Measurements from ENCODE around the gene HMOX2. TPM values are rescaled to one million over a fixed set of nuclear protein-coding genes. Genes with fewer than 3 reads are reported as not detected.
A peak's percentile ranks its signal among the peaks of the same experiment; 100 is the strongest.

Gene HMOX2
- total RNA-seq, 1 donor from 2014 or later, result 75.2 TPM

DNA sequence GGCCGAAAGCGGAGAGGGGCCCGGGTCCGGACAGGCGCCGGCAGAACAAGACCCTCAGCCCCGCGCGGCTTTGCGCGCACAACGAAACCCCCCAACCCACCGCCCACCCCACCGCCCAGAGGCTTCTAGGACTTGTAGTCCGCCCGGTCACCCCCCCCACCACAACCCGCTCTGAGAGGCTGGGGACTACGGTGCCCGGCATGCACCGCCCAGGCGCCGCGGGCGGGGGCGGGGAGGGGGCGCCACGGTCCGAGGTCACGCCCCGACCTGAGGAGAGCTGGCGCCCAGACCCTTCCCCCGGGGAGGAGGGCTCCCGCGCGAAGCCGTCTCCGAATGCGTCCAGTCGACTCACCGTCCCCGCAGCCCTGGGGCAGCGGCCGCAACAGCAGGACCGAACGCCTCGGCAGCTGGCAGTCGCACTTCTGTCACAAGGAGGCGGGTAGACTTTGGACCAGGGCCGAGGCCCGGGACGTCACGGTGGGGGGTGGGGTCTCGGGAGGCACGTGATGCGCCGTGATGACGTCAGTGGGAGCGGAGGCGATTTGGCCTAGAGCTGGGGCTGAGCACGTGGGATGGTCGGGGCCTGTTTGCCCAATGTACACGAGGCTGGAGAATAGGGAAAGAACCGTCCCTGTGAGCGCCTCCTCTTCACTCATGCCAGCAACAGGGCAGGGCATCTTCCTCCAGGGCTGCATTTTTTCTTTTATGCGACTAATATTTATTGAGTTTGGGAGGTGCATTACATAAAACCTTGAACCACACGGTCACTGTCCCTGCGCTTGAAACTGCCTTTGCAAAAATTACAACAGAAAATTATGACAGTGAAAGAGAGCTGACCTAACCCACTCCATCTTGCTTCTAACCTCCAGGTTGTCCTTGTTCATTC is 62.4 kb downstream of the HMOX2 start, which contains the start of gene CDIP1:
Gene CDIP1, minus strand, starts transcription at position 424 of the 886 bp plus-strand sequence. CDS start 24,643 bp downstream, outside the sequence.
- no peaks in the 10 kb centered on the region for H3K27me3 Mint-ChIP-seq (ENCODE audit: low read depth)
- peak within 1 kb of the TSS; percentile 72 for H3K27ac Mint-ChIP-seq
- intact Hi-C loops (cut with micrococcal nuclease), result loop anchor here (1.0 to 5.0 kb wide), 5 partner anchors 9 to 139 kb away; partner anchors contain the start of genes CORO7 and HMOX2
- peak; percentile 87 for DNase-seq (ENCODE audit: low spot score)
- H3K9me3 Mint-ChIP-seq, result peaks cover 16% of the 10 kb centered on the region
- peaks cover 25% of the 10 kb centered on the region for H3K36me3 Mint-ChIP-seq (ENCODE audit: low read depth)
- peaks cover 38% of the 10 kb centered on the region for H3K4me1 Mint-ChIP-seq (ENCODE audit: low read depth)
- H3K4me3 Mint-ChIP-seq (ENCODE audit: low read depth), result peak within 1 kb of the TSS; percentile 80

DNA sequence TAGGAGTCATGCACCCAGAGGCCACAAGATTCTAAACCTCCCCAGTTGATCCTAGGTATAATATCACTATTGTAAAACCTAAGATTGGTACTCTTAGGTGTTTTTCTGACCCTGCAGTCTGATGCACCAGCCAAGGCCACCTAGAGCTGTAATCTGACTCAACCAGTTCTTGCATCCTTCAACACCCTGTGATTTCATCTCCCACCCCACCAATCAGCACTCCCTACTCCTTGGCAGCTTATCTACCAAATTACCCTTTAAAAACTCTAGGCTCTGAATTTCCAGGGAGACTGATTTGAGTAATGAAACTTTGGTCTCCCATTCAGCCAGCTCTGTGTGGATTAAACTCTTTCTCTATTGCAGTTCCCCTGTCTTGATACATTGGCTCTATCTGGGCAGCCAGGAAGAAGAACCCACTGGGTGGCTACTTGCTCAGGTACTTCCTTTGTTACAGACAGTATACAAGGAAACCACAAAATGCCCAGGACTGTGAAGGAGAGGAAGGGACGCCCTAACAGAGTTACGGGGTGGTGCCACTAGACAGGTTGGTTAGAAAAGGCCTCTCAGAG is 63.6 kb downstream of the HMOX2 start:
- peak overlapping the region; percentile 40 for H3K27ac Mint-ChIP-seq
- peaks cover 19% of the 10 kb centered on the region for H3K36me3 Mint-ChIP-seq (ENCODE audit: low read depth)

DNA sequence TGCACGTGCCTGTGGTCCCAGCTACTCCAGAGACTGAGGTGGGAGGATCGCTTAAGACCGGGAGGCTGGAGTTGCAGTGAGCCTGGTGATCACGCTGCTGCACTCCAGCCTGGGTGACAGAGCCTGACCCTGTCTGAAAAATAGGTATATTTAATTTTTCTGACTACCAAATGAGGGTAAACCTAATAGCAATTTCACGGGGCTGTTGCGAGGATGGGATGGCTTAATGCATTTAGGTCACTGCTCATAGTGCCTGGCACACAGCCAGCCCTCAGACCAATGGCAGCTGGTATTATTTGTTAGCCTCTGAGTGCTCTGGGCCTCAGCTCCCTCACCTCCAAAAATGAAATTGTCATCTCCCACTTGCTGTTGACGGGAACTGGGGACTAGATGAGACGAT is 68.3 kb downstream of the HMOX2 start:
- H3K4me3 Mint-ChIP-seq (ENCODE audit: low read depth), result no peak overlapping the region
- intact Hi-C loops (cut with micrococcal nuclease), result no loop called here
- no peak overlapping the region for H3K27ac Mint-ChIP-seq
- peaks cover 6% of the 10 kb centered on the region for H3K36me3 Mint-ChIP-seq (ENCODE audit: low read depth)
- H3K4me1 Mint-ChIP-seq (ENCODE audit: low read depth), result peaks cover 6% of the 10 kb centered on the region
- H3K9me3 Mint-ChIP-seq, result peaks cover 8% of the 10 kb centered on the region
- peaks cover 3% of the 10 kb centered on the region for H3K27me3 Mint-ChIP-seq (ENCODE audit: low read depth)
- DNase-seq (ENCODE audit: low spot score), result no peak

More for the DNA sequence above, 63.6 kb downstream of the HMOX2 start:
- intact Hi-C loops (cut with micrococcal nuclease), result loop anchor here (1.0 to 5.0 kb wide), 5 partner anchors 10 to 138 kb away; partner anchors contain the start of genes CORO7 and HMOX2
- DNase-seq (ENCODE audit: low spot score), result no peak
- peaks cover 16% of the 10 kb centered on the region for H3K9me3 Mint-ChIP-seq
- no peak overlapping the region for H3K4me3 Mint-ChIP-seq (ENCODE audit: low read depth)
- H3K27me3 Mint-ChIP-seq (ENCODE audit: low read depth), result peaks cover 2% of the 10 kb centered on the region
- peaks cover 34% of the 10 kb centered on the region for H3K4me1 Mint-ChIP-seq (ENCODE audit: low read depth)

DNA sequence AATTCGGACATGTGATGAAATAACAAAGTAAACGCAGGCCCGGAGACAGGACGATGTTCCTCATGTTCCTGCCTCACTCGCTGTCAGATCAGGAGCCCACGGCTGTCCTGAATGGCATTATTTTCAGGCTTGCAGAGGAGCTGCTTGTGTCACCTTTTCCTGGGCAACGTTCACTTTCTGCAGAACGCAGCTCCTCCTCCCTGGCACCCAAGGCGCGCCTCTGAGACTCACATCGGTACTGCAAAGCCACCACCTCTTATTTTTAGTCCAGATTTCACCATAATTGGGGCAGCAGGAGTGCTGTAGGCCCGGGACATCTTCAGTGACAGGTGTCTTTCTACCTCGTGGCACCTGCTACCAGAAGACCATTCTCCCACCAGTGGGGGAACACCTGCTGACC is 71.9 kb downstream of the HMOX2 start:
- H3K4me3 Mint-ChIP-seq (ENCODE audit: low read depth), result no peak overlapping the region
- H3K4me1 Mint-ChIP-seq (ENCODE audit: low read depth), result peaks cover 5% of the 10 kb centered on the region
- no peak for DNase-seq (ENCODE audit: low spot score)
- no peaks in the 10 kb centered on the region for H3K36me3 Mint-ChIP-seq (ENCODE audit: low read depth)
- H3K27me3 Mint-ChIP-seq (ENCODE audit: low read depth), result peaks cover 5% of the 10 kb centered on the region
- intact Hi-C loops (cut with micrococcal nuclease), result loop anchor here (1.0 kb wide), 2 partner anchors 31 to 42 kb away; no protein-coding TSS in a partner anchor
- H3K27ac Mint-ChIP-seq, result no peak overlapping the region
- no peaks in the 10 kb centered on the region for H3K9me3 Mint-ChIP-seq

DNA sequence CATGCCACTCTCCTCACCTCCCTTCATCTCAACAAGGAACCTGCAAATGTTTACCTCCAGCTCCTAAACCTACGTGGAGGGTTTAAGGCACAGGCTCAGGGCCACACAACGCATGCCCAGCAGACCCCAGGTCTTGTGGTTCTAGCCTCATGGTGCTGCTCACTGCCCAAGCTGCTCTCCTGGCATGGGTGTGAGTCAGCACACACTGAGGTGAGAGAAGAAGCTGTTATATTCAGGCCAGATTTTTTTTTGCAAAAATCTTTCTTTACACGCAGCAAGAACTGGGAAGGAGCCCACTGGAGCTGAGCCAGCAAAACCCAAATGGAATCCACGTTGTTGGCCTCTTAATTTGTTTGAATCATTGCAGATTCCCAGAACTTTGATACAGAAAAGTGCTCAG is 74.4 kb downstream of the HMOX2 start:
- Mint-ChIP-seq H3K36me3 (ENCODE audit: low read depth) (no peaks in the 10 kb centered on the region), H3K27ac (no peak overlapping the region), H3K9me3 (no peaks in the 10 kb centered on the region), H3K4me1 (ENCODE audit: low read depth) (peaks cover 5% of the 10 kb centered on the region), H3K27me3 (ENCODE audit: low read depth) (peaks cover 2% of the 10 kb centered on the region), H3K4me3 (ENCODE audit: low read depth) (no peak overlapping the region)
- intact Hi-C loops (cut with micrococcal nuclease), result no loop called here
- no peak for DNase-seq (ENCODE audit: low spot score)

DNA sequence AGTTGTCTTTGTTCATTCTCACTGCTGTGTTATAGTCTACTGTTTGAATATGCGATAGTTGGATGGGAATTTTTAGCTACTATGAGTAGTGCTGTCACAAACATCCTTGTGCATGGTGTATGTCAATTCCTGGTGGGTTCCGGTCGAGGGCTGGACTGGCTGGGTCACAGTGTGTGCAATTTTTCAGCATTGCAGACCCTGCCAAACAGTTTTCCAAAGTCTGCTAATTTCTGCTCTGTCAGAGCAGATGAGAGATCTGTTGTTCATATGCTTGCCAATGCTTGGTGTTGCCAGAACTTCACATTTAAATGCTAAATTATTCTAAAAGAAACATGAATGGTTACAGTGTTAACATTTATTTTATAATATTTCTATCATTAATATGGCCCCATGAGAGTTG is 76.3 kb downstream of the HMOX2 start:
- intact Hi-C loops (cut with micrococcal nuclease), result no loop called here
- no peak for DNase-seq (ENCODE audit: low spot score)
- Mint-ChIP-seq H3K27me3 (ENCODE audit: low read depth) (peaks cover 2% of the 10 kb centered on the region), H3K9me3 (no peaks in the 10 kb centered on the region), H3K4me1 (ENCODE audit: low read depth) (peaks cover 5% of the 10 kb centered on the region), H3K36me3 (ENCODE audit: low read depth) (no peaks in the 10 kb centered on the region), H3K27ac (no peak overlapping the region), H3K4me3 (ENCODE audit: low read depth) (no peak overlapping the region)

DNA sequence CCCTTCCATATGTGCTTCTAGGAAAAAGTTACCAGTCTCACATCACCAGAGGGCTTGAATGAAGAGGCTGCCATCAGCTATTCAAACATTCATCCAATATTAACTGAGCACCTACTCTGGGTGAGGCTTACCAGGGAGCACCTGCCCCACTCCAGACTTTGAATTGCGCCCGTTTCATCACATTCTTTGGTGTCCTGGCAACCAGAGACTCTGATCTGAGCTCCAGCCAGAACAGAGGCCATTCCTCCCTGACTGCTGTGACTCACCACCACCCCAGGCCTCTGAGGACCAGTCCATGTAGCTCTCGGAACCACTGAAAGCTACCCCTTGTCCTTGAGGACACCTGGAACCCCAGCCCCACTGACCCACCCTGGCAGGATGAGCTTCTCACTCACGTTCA is 79.9 kb downstream of the HMOX2 start, which contains the start of gene C16orf96:
Gene C16orf96, plus strand, starts transcription at position 229 of the 400 bp plus-strand sequence. Its CDS starts 150 bp downstream, at position 379.
- no peak for DNase-seq (ENCODE audit: low spot score)

DNA sequence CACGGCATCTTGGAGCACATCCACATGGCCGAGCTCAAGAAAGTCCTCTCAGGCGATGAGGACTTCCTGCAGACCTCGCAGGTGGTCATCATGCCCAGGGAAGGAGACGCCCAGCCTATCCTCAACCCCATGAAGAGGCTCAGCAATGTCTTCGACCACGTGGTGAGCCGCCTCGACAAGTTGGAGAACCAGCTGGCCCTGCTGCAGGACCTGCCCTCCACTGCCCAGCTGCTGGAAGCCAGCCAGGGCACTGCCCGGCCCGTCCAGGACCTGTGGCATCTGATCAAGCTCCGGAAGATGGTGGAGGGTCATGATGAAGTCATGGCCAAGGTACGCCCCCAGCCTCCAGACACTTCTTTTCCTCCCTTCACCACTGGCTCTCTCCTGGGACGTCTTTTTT is 80.4 kb downstream of the HMOX2 start:
- no peaks in the 10 kb centered on the region for H3K4me1 Mint-ChIP-seq (ENCODE audit: low read depth)
- H3K27me3 Mint-ChIP-seq (ENCODE audit: low read depth), result peaks cover 2% of the 10 kb centered on the region

More for the DNA sequence above, 79.9 kb downstream of the HMOX2 start, which contains the start of gene C16orf96:
- intact Hi-C loops (cut with micrococcal nuclease), result no loop called here
- Mint-ChIP-seq H3K4me3 (ENCODE audit: low read depth) (no peak within 1 kb of the TSS), H3K27ac (no peak within 1 kb of the TSS), H3K27me3 (ENCODE audit: low read depth) (peaks cover 2% of the 10 kb centered on the region), H3K36me3 (ENCODE audit: low read depth) (no peaks in the 10 kb centered on the region), H3K4me1 (ENCODE audit: low read depth) (no peaks in the 10 kb centered on the region), H3K9me3 (no peaks in the 10 kb centered on the region)

DNA sequence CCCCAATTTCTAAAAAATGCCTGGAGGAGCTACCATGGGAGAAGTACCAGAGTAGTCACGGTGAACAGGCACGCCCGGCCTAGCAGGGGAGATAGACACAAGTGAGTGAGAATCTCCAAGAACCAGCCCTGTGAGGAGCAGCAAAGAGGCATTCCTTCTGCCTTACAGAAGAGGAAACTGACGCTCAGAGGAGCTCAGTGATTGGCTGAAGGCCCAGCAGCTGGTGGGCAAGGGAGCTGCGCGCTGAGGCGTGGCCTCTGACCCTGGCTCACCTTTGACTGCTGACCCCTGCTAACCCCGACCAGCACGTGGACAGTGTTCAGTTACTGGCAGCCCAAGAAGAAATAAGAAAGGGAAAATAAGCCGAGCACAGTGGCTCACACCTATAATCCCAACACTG is 81.8 kb downstream of the HMOX2 start:
- H3K4me1 Mint-ChIP-seq (ENCODE audit: low read depth), result no peaks in the 10 kb centered on the region
- no peak overlapping the region for H3K4me3 Mint-ChIP-seq (ENCODE audit: low read depth)
- DNase-seq (ENCODE audit: low spot score), result no peak
- H3K36me3 Mint-ChIP-seq (ENCODE audit: low read depth), result no peaks in the 10 kb centered on the region
- no peak overlapping the region for H3K27ac Mint-ChIP-seq
- no peaks in the 10 kb centered on the region for H3K9me3 Mint-ChIP-seq
- H3K27me3 Mint-ChIP-seq (ENCODE audit: low read depth), result no peaks in the 10 kb centered on the region
- intact Hi-C loops (cut with micrococcal nuclease), result no loop called here

More for the DNA sequence above, 80.4 kb downstream of the HMOX2 start:
- DNase-seq (ENCODE audit: low spot score), result no peak
- Mint-ChIP-seq H3K4me3 (ENCODE audit: low read depth) (no peak overlapping the region), H3K9me3 (no peaks in the 10 kb centered on the region), H3K36me3 (ENCODE audit: low read depth) (no peaks in the 10 kb centered on the region), H3K27ac (no peak overlapping the region)
- intact Hi-C loops (cut with micrococcal nuclease), result no loop called here

Other genes with a start within 250 kb of the HMOX2 start
- gene SRL, start 234.3 kb upstream of the HMOX2 start, total RNA-seq, result not detected in 2 replicates
- gene TFAP4, start 203.4 kb upstream of the HMOX2 start, total RNA-seq, result 40.4 and 41.9 TPM in 2 replicates
- gene GLIS2, start 160.3 kb upstream of the HMOX2 start, total RNA-seq, result 2.1 and 2.5 TPM in 2 replicates
- 73.1 and 73.8 TPM in 2 replicates for gene PAM16, start 125.1 kb upstream of the HMOX2 start, total RNA-seq
- 0.16 TPM in 1 of 2 replicates, not detected in the other for gene VASN, start 104.5 kb upstream of the HMOX2 start, total RNA-seq
- 92.5 and 101 TPM in 2 replicates for gene CORO7, start 59.8 kb upstream of the HMOX2 start, total RNA-seq
- gene DNAJA3, start 50.5 kb upstream of the HMOX2 start, total RNA-seq, result 77.1 and 88.4 TPM in 2 replicates
- gene NMRAL1, start 1.8 kb upstream of the HMOX2 start, total RNA-seq, result 30.7 and 35.2 TPM in 2 replicates
- gene CDIP1, start 62.4 kb downstream of the HMOX2 start, total RNA-seq, result 46.0 and 47.9 TPM in 2 replicates
- gene C16orf96, start 79.9 kb downstream of the HMOX2 start, total RNA-seq, result 0.05 TPM in 1 of 2 replicates, not detected in the other
- gene UBALD1, start 138.5 kb downstream of the HMOX2 start, total RNA-seq, result 21.1 and 25.0 TPM in 2 replicates
- gene MGRN1, start 148.4 kb downstream of the HMOX2 start, total RNA-seq, result 124 TPM in 2 replicates
- 34.1 and 35.5 TPM in 2 replicates for gene NUDT16L1, start 217.2 kb downstream of the HMOX2 start, total RNA-seq